ENCODE results near the gene TRABD2A. TPM values are rescaled to one million over a fixed set of nuclear protein-coding genes. Genes with fewer than 3 reads are reported as not detected.

The TRABD2A gene
- total and polyA plus RNA-seq, 8 donors = 0.29 to 109 (median 0.58) TPM; not detected in 1

DNA sequence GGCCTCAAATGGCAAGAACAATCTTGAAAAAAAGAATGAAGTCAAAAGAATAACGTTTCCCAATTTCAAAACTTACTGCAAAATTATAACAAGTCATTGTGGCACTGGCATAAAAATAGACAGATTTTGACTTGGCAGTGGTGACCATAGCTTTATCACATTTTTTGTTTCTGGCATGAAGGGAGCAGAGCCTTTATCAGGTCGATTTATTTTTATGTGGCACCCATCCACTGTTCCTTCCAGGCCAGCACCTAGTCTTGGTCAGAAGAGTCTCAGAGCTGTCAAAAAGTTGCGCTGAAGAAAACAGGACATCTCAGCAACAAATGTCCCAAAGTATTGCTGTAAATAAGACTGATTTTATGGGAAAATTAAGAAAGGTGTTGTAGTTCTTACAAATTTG, 92.4 kb downstream of the TRABD2A start:
- Histone ChIP-seq H3K27me3 (no peaks in the 10 kb centered on the region), H3K4me1 (no peaks in the 10 kb centered on the region), H3K27ac (no peak overlapping the region), H3K9me3 (no peaks in the 10 kb centered on the region), H3K36me3 (no peaks in the 10 kb centered on the region), H3K4me3 (no peak overlapping the region)
- 49 to 79% (median 53%) methylated on average over 3 of the region's 3 CpGs for WGBS, 5 donors
- no peak for DNase-seq
- TF ChIP-seq EP300 (IDR thresholded peaks at IDR 0.05) (no peak), POLR2A (IDR thresholded peaks at IDR 0.05) (no peak), POLR2AphosphoS5 (IDR thresholded peaks at IDR 0.05) (no peak)
- TF ChIP-seq, protein P1, sequence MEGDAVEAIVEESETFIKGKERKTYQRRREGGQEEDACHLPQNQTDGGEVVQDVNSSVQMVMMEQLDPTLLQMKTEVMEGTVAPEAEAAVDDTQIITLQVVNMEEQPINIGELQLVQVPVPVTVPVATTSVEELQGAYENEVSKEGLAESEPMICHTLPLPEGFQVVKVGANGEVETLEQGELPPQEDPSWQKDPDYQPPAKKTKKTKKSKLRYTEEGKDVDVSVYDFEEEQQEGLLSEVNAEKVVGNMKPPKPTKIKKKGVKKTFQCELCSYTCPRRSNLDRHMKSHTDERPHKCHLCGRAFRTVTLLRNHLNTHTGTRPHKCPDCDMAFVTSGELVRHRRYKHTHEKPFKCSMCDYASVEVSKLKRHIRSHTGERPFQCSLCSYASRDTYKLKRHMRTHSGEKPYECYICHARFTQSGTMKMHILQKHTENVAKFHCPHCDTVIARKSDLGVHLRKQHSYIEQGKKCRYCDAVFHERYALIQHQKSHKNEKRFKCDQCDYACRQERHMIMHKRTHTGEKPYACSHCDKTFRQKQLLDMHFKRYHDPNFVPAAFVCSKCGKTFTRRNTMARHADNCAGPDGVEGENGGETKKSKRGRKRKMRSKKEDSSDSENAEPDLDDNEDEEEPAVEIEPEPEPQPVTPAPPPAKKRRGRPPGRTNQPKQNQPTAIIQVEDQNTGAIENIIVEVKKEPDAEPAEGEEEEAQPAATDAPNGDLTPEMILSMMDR (IDR thresholded peaks at IDR 0.05) = no peak
- intact Hi-C loops (cut with DNase I; ENCODE audit: low total_unique reads) = no loop called here

DNA sequence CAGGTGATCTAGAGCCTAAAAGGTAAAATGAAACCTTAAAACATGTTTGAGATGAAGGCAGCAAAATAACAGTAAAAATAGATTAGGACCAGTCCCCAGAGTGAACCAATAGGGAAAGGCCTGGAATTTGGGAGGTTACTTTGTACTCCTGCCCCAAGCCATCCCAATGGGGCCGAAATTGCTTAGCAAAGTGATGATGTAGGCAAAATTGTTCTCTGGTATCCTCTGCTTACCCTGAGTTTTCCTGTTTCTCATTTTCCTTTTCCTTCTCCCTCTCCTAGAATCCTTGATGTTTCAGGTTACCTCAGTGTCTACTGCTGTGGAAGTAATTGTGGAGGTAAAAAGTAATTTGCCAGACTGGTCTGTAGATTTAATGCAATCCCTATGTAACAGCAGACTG, 92.9 kb downstream of the TRABD2A start:
- no peaks in the 10 kb centered on the region for H3K9me3 ChIP-seq
- intact Hi-C loops (cut with DNase I; ENCODE audit: low total_unique reads) = no loop called here
- TF ChIP-seq EP300 (IDR thresholded peaks at IDR 0.05) (no peak), POLR2AphosphoS5 (IDR thresholded peaks at IDR 0.05) (no peak), POLR2A (IDR thresholded peaks at IDR 0.05) (no peak)
- TF ChIP-seq, protein P1 (IDR thresholded peaks at IDR 0.05) = no peak

DNA sequence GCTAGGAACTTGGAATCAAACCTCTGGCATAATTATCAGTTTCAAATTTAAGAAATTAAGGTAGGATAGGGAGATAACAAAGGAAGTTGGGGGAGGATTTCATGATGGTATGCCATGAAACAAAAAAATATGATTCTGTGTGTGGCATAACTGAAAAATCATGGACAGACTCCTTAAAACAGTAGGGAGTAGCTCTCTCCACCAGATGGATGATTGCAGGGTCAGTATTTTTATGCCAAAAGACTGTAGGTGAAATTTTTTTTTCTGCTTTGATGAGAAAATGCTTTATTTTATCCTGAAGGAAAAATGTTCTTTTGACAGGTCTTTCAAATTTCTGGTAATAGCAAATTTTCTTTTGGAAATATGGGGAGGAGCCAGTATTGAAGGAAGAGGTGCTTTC, 94.3 kb downstream of the TRABD2A start:
- TF ChIP-seq POLR2A (IDR thresholded peaks at IDR 0.05) (no peak), POLR2AphosphoS5 (IDR thresholded peaks at IDR 0.05) (no peak), EP300 (IDR thresholded peaks at IDR 0.05) (no peak)
- TF ChIP-seq, protein P1 (IDR thresholded peaks at IDR 0.05) = no peak
- H3K9me3 ChIP-seq = no peaks in the 10 kb centered on the region
- H3K4me3 ChIP-seq = no peak overlapping the region
- H3K27me3 ChIP-seq = no peaks in the 10 kb centered on the region
- H3K36me3 ChIP-seq = no peaks in the 10 kb centered on the region
- DNase-seq = no peak
- no peak overlapping the region for H3K27ac ChIP-seq
- intact Hi-C loops (cut with DNase I; ENCODE audit: low total_unique reads) = no loop called here
- H3K4me1 ChIP-seq = peaks cover 0 to 6% (median 0%) of the 10 kb centered on the region in 4 donors

More for the DNA sequence above, 92.9 kb downstream of the TRABD2A start:
- Histone ChIP-seq H3K4me3 (no peak overlapping the region), H3K4me1 (no peaks in the 10 kb centered on the region), H3K27me3 (no peaks in the 10 kb centered on the region), H3K27ac (no peak overlapping the region), H3K36me3 (no peaks in the 10 kb centered on the region)
- WGBS, 5 donors = 38 to 100% (median 52%) methylated on average over 1 of the region's 1 CpG
- DNase-seq = no peak

DNA sequence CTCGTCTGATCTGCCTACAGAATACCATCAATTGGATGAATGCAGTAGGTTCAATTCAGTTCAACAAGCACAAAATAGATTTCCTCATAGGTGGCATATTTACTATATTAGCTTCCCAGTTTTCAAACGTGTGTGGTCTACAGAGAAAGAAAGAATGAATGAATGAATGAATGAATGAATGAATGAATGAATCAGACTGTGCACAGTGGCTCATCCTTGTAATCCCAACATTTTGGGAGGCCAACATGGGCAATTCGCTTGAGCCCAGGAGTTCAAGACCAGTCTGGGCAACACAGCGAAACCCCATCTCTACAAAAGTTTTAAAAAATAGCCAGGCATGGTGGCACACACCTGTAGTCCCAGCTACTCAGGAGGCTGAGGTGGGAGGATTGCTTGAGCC, 94.9 kb downstream of the TRABD2A start:
- Histone ChIP-seq H3K27me3 (no peaks in the 10 kb centered on the region), H3K27ac (no peak overlapping the region), H3K9me3 (no peaks in the 10 kb centered on the region), H3K4me3 (no peak overlapping the region), H3K36me3 (no peaks in the 10 kb centered on the region), H3K4me1 (peaks cover 0 to 6% (median 0%) of the 10 kb centered on the region in 4 donors)
- no peak for DNase-seq
- WGBS, 5 donors = 79 to 96% (median 94%) methylated on average over 4 of the region's 4 CpGs
- TF ChIP-seq POLR2A (IDR thresholded peaks at IDR 0.05) (no peak), EP300 (IDR thresholded peaks at IDR 0.05) (no peak), POLR2AphosphoS5 (IDR thresholded peaks at IDR 0.05) (no peak)
- TF ChIP-seq, protein P1 (IDR thresholded peaks at IDR 0.05) = no peak
- intact Hi-C loops (cut with DNase I; ENCODE audit: low total_unique reads) = no loop called here

All from stomach (tissue), 9 donors.